HG02970 (cell line): ENCODE results near the gene CMIP.
"Not testable (repeated sequence)": the region's sequence is repeated elsewhere in the genome, so short reads cannot be mapped to it uniquely, and the experiment has no call there.

Source experiments
- ATAC-seq: cut with Tn5 transposase; IDR thresholded peaks from one replicate; pipeline ENCODE4 v1.9.1; 2021; ENCODE audit warnings: mild to moderate bottlenecking, moderate library complexity, moderate number of reproducible peaks; ENCODE audit not compliant: unreplicated experiment, low FRiP score

Gene CMIP

DNA sequence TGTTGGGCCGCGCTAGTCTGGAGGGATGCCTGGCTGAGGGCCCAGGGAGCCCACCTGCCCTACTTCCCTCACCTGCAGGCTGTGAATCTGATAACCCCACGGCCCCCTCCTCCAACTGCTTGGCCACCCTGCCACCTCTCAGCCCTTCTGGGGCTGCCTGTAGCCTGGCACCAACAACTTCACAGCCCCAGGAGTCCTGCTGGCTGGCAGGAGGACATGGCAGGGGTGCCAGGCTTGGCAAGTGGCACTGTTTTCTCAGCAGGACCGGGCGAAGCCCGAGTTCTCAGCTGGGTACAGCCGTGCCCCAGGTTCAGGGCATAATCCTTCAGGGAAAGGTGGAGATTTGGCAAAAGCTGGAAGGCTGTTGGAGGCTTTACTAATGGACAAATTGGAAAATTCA lies 129.6 kb downstream of the CMIP start:
- no peak for ATAC-seq

DNA sequence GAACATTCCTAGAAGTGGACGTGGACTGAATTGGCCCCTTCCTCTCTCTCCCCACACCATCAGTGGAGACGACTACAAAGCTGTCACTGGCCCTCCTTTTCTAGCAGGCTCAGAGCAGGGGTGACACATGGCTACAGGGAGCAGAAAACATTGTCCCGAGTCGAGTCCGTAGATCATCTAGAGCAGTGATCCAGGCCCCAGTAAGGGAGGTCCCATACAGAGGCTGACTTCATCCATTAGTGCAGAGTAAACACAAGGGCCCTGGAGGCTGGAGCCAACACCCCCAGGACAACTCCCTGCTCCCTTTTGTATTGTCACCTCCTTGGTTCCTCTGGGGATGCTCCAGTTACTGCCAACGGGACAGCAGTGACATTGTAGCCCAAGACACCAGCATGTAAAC lies 130.7 kb downstream of the CMIP start:
- ATAC-seq: no peak

DNA sequence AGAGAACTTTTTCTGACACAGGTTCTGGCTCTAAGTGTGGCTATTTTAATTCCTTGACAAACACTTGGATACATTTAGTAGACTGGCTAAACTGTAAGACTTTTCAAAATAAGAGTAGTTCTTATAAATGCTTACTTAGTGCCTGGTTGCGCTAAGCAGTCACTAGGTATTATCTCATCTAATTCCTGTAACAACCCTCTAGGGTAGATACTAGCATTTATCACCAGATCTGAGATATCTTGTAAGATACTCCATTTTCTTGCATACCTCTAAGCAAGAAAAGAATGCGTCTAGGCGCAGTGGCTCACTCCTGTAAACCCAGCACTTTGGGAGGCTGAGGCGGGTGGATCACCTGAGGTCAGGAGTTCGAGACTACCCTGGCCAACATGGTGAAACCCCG lies 131.2 kb downstream of the CMIP start:
- ATAC-seq: no peak

DNA sequence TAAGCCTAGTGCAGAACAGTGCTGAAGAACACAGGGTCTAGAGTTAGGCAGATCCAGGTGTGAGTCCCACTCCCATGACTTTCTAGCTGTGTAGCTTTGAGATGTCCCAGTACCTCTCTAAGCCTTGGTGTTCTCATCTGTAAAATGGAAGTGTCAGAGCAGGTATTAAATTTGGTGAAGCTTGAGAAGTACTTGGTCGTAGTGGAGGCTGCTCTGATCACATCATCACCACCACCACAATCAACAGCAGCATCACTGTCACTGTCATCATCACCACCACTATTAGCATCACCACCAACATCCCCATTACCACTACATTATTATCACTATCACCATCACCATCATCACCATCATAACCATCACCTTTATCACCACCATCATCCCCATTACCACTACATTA lies 132.1 kb downstream of the CMIP start:
- no peak for ATAC-seq

DNA sequence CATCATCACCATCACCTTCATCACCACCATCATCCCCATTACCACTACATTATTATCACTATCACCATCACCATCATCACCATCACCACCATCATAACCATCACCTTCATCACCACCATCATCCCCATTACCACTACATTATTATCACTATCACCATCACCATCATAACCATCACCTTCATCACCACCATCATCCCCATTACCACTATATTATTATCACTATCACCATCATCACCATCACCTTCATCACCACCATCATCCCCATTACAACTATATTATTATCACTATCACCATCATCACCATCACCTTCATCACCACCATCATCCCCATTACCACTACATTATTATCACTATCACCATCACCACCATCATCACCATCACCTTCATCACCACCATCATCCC lies 132.7 kb downstream of the CMIP start:
- not testable (repeated sequence) for ATAC-seq

DNA sequence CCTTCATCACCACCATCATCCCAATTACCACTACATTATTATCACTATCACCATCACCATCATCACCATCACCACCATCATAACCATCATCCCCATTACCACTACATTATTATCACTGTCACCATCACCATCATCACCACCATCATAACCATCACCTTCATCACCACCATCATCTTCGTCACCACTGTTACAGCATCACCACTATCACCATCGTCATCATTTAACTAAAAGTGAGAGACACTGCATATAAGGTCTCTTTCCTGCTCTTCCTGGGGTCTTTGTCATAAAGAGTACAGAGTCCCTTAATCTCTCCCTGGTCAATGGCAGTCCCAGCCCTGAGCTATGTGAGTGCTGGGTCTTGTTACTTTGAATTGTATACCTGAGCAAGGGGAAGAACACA lies 133.5 kb downstream of the CMIP start:
- ATAC-seq: no peak

DNA sequence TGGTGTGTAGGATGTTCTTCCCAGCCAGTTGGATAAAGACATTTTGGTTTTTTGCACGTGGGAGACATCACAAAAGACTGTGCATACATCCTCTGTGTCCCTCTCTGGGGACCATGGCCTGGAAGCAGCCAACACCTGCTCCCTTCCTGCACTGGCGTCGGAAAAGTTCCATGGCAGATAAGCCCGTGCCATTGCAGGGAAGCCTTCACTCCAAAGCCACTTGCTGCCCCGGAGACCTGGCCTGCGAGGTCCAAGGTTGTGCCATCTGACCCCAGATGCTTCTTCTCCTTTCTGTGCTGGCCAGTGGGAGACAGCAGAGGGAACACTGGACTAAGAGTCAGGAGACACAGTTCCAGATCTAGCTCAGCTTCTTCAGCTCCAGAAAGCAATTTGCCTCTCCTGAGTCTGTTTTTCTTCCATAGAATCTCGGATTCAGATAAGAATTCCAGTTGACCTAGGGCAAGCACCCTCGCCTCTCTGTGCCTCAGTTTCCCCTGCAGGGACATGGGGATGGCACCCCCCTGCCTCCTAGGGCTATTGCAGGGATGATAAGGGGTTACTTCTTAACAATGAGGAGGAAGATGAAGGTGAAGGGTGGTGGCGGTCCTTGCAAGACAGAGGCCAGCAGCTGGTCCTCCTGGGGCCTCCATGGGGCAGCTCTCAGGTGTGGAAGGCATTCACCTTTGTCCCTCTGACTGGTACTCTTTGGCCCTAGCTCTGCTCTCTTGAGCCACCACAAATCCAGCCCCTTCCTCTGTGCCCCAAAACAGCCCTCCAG lies 134.2 kb downstream of the CMIP start:
- ATAC-seq: no peak

DNA sequence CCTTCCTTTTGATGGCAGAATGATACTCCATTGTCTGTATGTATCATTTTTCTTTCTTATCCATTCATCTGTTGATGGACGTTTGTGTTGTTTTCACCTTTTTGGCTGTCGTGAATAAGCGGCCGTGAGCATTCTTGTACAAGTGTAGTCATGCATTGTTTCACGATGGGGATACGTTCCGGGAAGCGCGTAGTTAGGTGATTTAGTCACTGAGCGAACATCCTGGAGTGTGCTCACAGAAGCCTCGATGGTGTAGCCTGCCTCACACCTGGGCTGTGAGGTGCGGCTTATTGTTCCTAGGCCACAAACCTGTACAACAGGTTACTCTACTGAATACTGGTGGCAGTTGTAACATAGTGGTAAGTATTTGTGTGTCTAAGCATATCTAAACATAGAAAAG lies 136.5 kb downstream of the CMIP start:
- ATAC-seq: no peak

DNA sequence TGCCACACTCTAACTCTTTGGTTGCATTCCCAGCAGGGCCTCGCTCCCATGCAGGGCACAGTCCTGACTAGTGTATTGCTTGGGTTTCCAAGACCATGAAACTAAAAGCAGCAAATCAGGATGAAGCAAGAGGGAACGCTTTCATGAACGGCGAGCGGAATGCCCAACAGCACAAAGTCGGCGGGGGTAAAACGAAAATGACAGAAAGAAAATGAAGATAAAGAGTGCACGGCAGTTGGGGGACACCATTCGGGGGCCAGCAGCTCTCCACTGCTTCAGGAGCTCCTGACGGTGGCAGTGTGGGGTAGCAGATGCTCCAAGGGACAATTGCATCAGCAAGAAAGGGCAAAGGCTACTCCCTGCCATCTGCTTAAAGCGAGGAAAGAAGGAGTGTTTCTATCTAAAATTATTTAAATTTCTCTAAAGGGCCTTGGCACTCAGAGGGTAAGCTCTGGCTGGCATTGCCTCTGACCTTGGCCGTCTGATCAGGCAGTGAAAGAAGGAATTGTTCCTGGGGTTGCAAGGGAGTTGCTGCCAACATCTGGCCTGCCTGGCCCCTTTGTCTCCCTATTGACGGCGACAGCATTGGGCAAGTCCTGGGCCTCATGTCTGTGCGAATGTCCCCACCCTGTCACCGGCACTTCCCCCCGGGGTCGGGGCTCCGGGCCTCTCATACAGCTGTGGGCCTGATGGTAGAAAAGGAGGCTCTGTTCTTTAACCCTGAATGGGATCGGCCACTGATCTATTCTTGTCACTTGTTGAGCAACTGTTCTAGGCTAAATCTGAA lies 138.2 kb downstream of the CMIP start:
- no peak for ATAC-seq

DNA sequence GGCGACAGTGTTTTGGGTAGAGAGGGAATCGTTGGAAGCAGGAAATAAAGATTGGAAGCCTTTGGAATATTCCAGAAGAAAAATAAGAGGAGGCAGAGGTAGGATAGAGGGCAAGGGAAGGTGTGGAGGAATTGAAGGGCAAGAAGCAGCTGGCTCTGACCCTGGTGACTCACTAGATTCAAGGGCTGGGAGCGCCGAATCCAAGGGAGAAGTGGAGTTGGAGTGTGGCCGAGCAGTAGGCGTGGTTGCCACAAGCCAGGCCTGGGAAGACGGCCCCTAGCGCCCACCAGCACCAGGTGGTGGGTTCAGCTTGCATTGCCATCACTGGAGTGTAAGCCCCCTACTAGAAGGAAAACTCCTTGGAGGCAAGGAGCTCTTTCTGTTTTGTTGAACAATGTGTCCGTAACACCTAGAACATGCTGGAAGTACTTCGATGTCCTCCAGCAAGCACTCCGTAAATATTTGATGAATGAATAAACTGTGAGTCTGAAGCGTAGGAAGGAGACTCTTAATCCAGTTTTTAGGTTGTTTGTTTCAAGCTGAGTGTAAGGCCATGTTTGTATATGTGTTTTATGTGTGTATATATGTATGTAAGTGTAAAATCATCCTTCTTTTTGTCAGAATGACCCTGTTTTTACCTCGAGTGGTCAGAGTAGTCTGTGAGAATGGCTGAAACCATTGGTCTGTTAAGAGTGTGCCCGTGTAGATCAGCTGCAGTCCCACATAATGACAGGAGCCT lies 139.5 kb downstream of the CMIP start:
- no peak for ATAC-seq

DNA sequence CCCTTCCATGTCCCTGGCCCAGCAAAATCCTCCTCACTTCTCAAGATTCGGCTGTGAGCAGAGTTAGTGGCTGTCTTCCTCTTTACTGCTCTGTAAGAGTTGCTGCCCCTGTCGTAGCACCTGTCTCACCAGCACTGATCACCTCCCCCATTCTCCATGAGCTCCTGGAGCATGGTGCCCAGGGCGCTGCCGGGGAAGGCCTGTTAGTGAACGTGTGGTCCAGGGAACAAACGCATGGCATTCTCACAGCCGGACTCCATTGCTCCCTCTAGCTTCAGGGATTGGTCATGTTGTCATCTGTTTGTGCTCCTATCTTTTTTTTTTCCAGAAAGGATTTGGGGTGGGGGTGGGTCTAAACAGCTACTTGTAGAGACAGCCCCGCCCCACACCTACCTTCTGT lies 141.2 kb downstream of the CMIP start:
- no peak for ATAC-seq

DNA sequence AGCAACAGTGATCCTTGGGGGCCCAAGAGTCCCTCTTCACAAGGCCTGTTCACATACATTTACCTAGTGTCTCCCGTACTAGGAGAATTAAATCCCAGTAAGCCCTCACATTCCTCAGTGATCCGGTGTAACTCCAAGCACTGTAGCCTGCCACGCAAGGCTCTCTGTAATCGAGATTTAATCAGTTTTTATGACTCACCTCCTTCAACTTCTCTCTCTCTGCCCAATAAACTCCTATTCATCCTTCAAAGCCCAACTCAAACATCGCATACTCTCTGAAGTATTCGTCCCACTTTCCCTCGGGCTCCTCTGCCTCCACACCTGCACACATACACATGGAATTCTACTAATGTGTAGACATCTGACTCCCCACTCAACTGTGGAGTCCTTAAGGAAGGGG lies 141.8 kb downstream of the CMIP start:
- ATAC-seq: no peak

DNA sequence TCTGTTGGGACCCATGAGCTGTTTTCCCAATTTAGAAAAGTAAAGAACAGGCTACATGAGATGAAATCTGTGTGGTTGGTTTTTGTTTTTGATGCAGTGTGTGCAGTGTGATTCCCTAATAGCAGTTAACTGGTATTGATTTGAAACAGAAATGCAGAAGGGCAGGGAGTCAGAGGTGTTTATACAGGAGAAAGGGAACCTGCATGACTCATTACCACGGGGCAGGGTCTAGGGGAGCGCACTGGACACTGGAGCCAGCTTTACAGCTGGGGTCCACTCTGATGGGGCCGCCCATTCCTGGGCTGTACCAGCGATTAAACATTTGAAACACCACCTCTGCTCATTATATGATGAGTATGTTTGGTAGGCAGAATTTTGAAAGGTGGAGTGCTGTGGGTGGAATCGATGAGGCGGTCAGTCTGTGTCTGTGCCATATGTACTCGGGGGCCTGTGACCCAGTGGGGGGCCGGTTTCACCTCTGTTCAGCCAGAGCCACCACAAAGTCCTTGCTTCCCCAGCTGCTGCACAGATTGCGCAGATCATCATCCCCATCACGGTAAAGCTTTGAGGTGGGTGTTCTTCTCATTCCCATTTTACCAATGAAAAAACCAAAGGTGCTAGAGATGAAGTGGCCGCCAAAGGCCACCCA lies 142.5 kb downstream of the CMIP start:
- ATAC-seq: no peak

DNA sequence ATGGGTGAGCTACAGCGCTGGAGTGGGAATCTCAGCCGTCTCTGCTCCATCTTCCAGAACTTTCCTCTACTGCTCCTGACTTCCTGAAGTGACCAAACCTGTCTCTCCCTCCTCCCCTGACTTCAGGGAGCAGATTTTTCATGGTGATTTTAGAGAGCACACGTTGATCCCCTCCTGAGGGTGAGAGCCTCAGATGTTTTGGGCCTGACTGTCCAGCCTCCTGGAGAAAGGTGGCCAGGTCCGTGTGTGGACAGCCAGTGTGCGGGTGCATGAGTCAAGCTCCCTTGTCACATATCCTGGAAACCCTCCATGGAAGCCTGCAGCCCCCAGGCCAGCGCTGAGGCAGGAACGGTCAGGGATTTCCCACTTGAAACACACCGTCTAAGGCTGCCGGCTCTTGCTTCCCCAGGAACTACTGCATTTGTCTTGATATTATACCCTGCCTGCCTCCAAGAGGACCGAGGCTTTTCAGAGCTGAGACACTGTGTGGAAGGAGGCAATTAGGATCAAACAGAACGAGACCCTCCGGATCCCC lies 143.1 kb downstream of the CMIP start:
- no peak for ATAC-seq

DNA sequence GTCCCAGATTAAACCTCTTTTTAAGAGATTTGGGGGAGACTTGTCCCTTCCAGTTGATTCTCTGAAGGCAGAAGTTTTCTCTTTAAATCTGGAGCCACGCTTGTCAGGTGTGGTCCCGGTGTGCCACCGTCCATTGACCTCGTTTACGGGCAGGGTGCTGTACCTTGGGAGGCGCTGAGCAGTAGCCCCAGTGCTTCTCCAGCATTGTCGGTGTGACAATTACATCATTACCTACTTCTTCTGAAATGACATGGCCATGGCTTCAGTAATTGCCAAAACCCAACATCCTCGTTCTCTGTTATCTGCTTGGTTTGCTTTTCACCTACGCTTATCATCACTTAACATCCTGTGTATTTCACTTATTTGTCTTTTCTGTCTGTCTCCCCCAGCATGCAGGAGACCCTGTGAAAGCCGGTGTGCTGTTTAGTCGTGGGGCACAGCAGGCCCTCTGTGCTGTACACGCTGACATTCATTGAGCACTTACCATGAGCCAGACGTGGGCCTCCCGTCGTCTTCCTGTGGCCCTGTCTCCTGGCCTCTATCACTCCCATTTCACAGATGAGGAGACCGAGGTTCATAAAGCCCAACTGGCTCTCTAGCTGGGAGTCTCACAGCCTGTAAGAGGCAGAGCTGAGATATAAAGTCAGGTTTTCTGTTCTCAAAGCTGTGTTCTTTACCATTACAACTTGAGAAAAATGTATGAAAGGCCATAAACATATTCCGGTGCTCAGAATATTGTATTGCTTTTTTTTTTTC lies 143.9 kb downstream of the CMIP start:
- no peak for ATAC-seq

DNA sequence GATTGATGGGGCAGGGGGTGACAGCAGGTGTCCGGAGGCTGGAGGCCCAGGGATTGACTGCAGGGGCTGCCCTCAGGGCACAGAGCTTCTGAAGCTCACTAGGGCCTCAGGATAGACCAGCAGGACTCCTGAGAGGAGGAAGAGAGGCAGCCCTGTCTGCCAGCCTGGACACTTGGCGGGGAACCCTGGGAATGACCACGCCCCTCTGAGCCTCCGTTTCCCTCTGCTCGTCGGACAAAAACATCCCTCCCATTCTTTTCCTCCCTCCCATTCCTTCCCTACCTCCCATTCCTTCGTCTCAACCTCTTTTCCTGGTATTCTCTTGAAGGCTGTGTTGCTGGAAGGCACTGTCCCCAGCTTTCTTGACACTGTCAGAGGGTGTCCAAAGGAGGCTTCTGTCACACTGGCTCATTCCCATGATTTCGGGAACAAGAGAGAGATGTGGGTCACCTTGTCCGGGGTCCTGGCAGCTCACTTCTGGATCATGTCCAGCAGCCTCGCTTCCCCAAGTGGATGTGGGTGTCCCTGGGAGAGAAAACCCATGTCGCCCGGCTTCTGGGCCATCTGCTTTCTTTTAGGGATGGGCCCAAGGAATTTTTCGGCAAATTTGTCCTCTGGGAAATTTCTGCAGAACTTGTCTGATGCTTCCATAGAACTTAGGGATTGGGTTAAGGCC lies 145.5 kb downstream of the CMIP start:
- no peak for ATAC-seq

DNA sequence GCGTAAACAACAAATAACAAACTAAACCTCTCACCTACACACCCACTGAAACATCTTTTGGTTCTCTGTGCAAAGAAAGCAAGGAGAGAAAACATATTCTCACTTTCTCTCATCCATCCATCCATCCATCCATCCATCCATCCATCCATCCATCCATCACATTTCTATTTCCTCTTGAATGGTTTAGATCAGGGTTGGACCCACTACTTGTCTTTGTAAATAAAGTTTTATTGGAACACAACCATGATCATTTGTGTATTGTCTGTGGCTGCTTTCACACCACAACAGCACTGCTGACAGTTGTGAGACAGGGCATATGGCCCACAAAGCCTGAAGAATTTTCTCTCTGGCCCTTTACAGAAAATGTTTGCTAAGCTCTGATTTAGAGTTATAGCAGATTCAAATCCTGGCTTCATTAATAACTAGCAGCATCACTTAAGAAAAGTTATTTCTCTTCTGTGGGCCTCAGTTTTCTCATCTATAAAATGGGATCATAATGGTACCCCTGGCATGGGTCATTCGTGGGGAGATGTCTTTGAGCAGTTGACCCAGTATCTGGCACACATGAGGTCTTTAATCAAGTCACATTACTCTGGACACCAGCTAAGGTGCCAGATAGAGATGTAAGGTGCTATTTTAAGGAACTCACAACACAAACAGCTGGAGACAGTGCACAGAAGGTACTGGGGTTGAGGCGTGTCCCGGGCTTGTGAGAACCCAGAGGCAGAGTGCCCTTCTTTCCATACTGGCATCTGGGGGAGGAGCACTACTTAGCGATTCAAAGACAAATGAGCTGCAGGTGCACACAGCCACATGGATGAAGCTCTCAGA lies 146.3 kb downstream of the CMIP start:
- ATAC-seq: no peak

DNA sequence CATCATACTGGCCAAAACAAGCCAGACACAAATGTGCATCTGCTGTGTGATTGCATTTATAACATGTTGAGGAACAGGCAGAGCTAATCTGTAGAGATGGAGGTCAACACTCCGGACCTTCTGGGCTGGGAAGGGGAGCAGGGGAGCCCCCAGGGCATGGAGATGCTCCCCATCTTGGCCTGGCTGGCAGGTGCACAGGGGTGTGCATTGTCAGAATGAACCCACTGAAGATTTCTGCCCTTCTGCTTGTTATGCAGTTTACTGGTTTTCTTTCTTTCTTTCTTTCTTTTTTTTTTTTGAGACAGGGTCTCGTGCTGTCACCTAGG lies 146.9 kb downstream of the CMIP start:
- no peak for ATAC-seq
